Neural cell (in vitro differentiated cells): Measurements from ENCODE around the gene NR1I3. TPM values are rescaled to one million over a fixed set of nuclear protein-coding genes. Genes with fewer than 3 reads are reported as not detected.

Experiments used
- H2AFZ ChIP-seq: fragments of 200-600, 300-800 bp; sonication (generic), shearing (Covaris generic); 2 replicates; pipeline ENCODE4 v1.6.0; 2014; ENCODE audit warnings: low read depth, mild to moderate bottlenecking, antibody characterized with exemption, low read length, moderate library complexity
- H3F3A ChIP-seq: fragments of 200-600 bp; shearing (Covaris generic); 2 replicates; pipeline ENCODE4 v1.6.1; 2016; ENCODE audit warnings: mild to moderate bottlenecking, moderate library complexity, mixed read lengths, antibody characterized with exemption, low read length; ENCODE audit not compliant: insufficient read depth, poor library complexity, severe bottlenecking
- H3K27ac ChIP-seq: fragments of 200-600, 300-800 bp; sonication (generic), shearing (Covaris generic); 2 replicates; pipeline ENCODE4 v1.5.1; 2014; ENCODE audit warnings: mild to moderate bottlenecking, low read length, moderate library complexity
- H3K27me3 ChIP-seq: fragments of 300-800, 200-600 bp; sonication (generic), shearing (Covaris generic); 2 replicates; pipeline ENCODE4 v1.6.0; 2014; ENCODE audit warnings: mild to moderate bottlenecking, low read depth, low read length, moderate library complexity; ENCODE audit not compliant: insufficient read depth
- H3K36me3 ChIP-seq: fragments of 300-800, 200-600 bp; sonication (generic), shearing (Covaris generic); 2 replicates; pipeline ENCODE4 v1.5.1; 2014; ENCODE audit warnings: mild to moderate bottlenecking, antibody characterized with exemption, low read length, moderate library complexity; ENCODE audit not compliant: insufficient read depth
- H3K4me2 ChIP-seq: fragments of 300-800, 200-600 bp; sonication (generic), shearing (Covaris generic); 2 replicates; pipeline ENCODE4 v1.6.0; 2014; ENCODE audit warnings: mild to moderate bottlenecking, low read length
- H3K4me3 ChIP-seq: fragments of 300-800, 200-600 bp; sonication (generic), shearing (Covaris generic); 2 replicates; pipeline ENCODE4 v1.5.1; 2014; ENCODE audit warnings: mild to moderate bottlenecking, low read length, moderate library complexity
- H3K79me2 ChIP-seq: fragments of 200-600 bp; shearing (Covaris generic); replicated peaks from 2 replicates; pipeline ENCODE4 v1.6.0; 2014; ENCODE audit warnings: mild to moderate bottlenecking, low read length, moderate library complexity; ENCODE audit not compliant: insufficient read depth
- H3K9ac ChIP-seq: fragments of 300-800, 200-600 bp; sonication (generic), shearing (Covaris generic); 2 replicates; pipeline ENCODE4 v1.6.1; 2016; ENCODE audit warnings: mild to moderate bottlenecking, low read length, mixed read lengths
- H3K9me2 ChIP-seq: fragments of 200-600 bp; shearing (Covaris generic); 2 replicates; pipeline ENCODE4 v1.6.1; 2016; ENCODE audit warnings: mild to moderate bottlenecking, low read length, mixed read lengths; ENCODE audit not compliant: insufficient read depth
- H3K9me3 ChIP-seq: fragments of 200-600, 300-800 bp; sonication (generic), shearing (Covaris generic); 2 replicates; pipeline ENCODE4 v1.6.1; 2016; ENCODE audit warnings: mild to moderate bottlenecking, mixed run types, low read length, moderate library complexity, mixed read lengths
- H4K20me1 ChIP-seq: fragments of 200-600 bp; shearing (Covaris generic); 2 replicates; pipeline ENCODE4 v1.6.1; 2016; ENCODE audit warnings: mild to moderate bottlenecking, mixed run types; ENCODE audit not compliant: insufficient read depth
- EP300 ChIP-seq: fragments of 450-650 bp; conservative IDR thresholded peaks from 2 replicates; pipeline ENCODE4 v1.6.1; 2014; ENCODE audit warnings: antibody characterized with exemption, mild to moderate bottlenecking, moderate library complexity; ENCODE audit not compliant: poor library complexity, severe bottlenecking
- EZH2 ChIP-seq: fragments of 200-600, 300-800 bp; shearing (Covaris generic), sonication (generic); IDR thresholded peaks from 2 replicates; pipeline ENCODE4 v1.6.1; 2014; ENCODE audit warnings: antibody characterized with exemption, low read length, borderline replicate concordance, mild to moderate bottlenecking; ENCODE audit not compliant: insufficient read depth, poor library complexity, severe bottlenecking
- MXI1 ChIP-seq: fragments of 450-650 bp; conservative IDR thresholded peaks from 2 replicates; pipeline ENCODE4 v1.6.1; 2014; ENCODE audit warnings: antibody characterized with exemption, mild to moderate bottlenecking; ENCODE audit not compliant: poor library complexity, severe bottlenecking
- POLR2AphosphoS5 ChIP-seq: IDR thresholded peaks from 2 replicates; pipeline ENCODE4 v1.6.1; 2012
- RAD21 ChIP-seq: fragments of 450-650 bp; conservative IDR thresholded peaks from 2 replicates; pipeline ENCODE4 v1.6.1; 2014; ENCODE audit warnings: antibody characterized with exemption, mild to moderate bottlenecking, moderate library complexity
- REST ChIP-seq: IDR thresholded peaks from 2 replicates; pipeline ENCODE4 v1.6.1; 2012; ENCODE audit warnings: borderline replicate concordance
- SMC3 ChIP-seq: fragments of 450-650 bp; conservative IDR thresholded peaks from 2 replicates; pipeline ENCODE4 v1.6.1; 2014; ENCODE audit warnings: antibody characterized with exemption, mild to moderate bottlenecking, moderate library complexity; ENCODE audit not compliant: poor library complexity
- TAF1 ChIP-seq: IDR thresholded peaks from 2 replicates; pipeline ENCODE4 v1.6.1; 2012; ENCODE audit warnings: low read depth
- polyA plus RNA-seq: library from polyadenylated mRNA; depleted of rRNA; stranded (reverse); fragments of >200 nt; gene quantifications from 2 replicates; pipeline ENCODE4 v1.2.3, GENCODE V29; 2014
- TF ChIP-seq, protein P1 (sequence below): fragments of 450-650 bp; IDR thresholded peaks from 2 replicates; pipeline ENCODE4 v1.5.1; 2014; ENCODE audit warnings: antibody characterized with exemption, mild to moderate bottlenecking, moderate library complexity; ENCODE audit not compliant: poor library complexity, severe bottlenecking

NR1I3 gene
- polyA plus RNA-seq, 1 donor from 2014 or later: not detected

- H4K20me1 ChIP-seq: no peaks in the 10 kb centered on the region
- no peaks in the 10 kb centered on the region for H3K9me2 ChIP-seq
- no peaks in the 10 kb centered on the region for H3K36me3 ChIP-seq
- no peak overlapping the region for H3K9ac ChIP-seq
- no peak overlapping the region for H2AFZ ChIP-seq
- no peaks in the 10 kb centered on the region for H3F3A ChIP-seq
- no peak overlapping the region for H3K4me3 ChIP-seq
- H3K9me3 ChIP-seq: no peaks in the 10 kb centered on the region
- H3K79me2 ChIP-seq: no peaks in the 10 kb centered on the region
- no peak overlapping the region for H3K27ac ChIP-seq
- TF ChIP-seq MXI1 (no peak), SMC3 (no peak), RAD21 (no peak), POLR2AphosphoS5 (no peak), EP300 (no peak), REST (no peak), EZH2 (no peak), TAF1 (no peak)
- TF ChIP-seq, protein P1, sequence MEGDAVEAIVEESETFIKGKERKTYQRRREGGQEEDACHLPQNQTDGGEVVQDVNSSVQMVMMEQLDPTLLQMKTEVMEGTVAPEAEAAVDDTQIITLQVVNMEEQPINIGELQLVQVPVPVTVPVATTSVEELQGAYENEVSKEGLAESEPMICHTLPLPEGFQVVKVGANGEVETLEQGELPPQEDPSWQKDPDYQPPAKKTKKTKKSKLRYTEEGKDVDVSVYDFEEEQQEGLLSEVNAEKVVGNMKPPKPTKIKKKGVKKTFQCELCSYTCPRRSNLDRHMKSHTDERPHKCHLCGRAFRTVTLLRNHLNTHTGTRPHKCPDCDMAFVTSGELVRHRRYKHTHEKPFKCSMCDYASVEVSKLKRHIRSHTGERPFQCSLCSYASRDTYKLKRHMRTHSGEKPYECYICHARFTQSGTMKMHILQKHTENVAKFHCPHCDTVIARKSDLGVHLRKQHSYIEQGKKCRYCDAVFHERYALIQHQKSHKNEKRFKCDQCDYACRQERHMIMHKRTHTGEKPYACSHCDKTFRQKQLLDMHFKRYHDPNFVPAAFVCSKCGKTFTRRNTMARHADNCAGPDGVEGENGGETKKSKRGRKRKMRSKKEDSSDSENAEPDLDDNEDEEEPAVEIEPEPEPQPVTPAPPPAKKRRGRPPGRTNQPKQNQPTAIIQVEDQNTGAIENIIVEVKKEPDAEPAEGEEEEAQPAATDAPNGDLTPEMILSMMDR: no peak
- no peak overlapping the region for H3K4me2 ChIP-seq
- H3K27me3 ChIP-seq: no peaks in the 10 kb centered on the region
These were observed 46.0 kb downstream of the NR1I3 start for GRCh38 chr1:161191971-161192370.

GRCh38 chr1:161190962-161191521 is 47.0 kb downstream of the NR1I3 start:
- no peak overlapping the region for H3K4me3 ChIP-seq
- H3K4me2 ChIP-seq: no peak overlapping the region
- H3K79me2 ChIP-seq: no peaks in the 10 kb centered on the region
- no peak overlapping the region for H2AFZ ChIP-seq
- no peaks in the 10 kb centered on the region for H3K9me3 ChIP-seq
- TF ChIP-seq TAF1 (no peak), RAD21 (no peak), POLR2AphosphoS5 (no peak), SMC3 (no peak), MXI1 (no peak), EZH2 (no peak), REST (no peak), EP300 (no peak)
- TF ChIP-seq, protein P1: no peak
- H3K9ac ChIP-seq: no peak overlapping the region
- no peaks in the 10 kb centered on the region for H4K20me1 ChIP-seq
- H3K9me2 ChIP-seq: no peaks in the 10 kb centered on the region
- H3K27me3 ChIP-seq: no peaks in the 10 kb centered on the region
- H3F3A ChIP-seq: no peaks in the 10 kb centered on the region
- no peak overlapping the region for H3K27ac ChIP-seq
- H3K36me3 ChIP-seq: no peaks in the 10 kb centered on the region
